Left ventricle myocardium inferior (tissue), 1 donor: ENCODE measurements around the gene SHISA8. TPM values are rescaled to one million over a fixed set of nuclear protein-coding genes. Genes with fewer than 3 reads are reported as not detected.
"Not testable (repeated sequence)": the region's sequence is repeated elsewhere in the genome, so short reads cannot be mapped to it uniquely, and the experiment has no call there.

ENCODE experiments used
- DNase-seq: peaks from one replicate; pipeline ENCODE4 v3.0.0-alpha.2; 2020
- H3K27ac ChIP-seq: fragments of 200-600 bp; replicated peaks from 2 replicates; pipeline ENCODE4 v1.8.0; 2021
- H3K27me3 ChIP-seq: fragments of 200-600 bp; 2 replicates; pipeline ENCODE4 v1.8.0; 2021; ENCODE audit warnings: low read depth
- H3K36me3 ChIP-seq: fragments of 200-600 bp; 2 replicates; pipeline ENCODE4 v1.8.0; 2021
- H3K4me1 ChIP-seq: fragments of 200-600 bp; 2 replicates; pipeline ENCODE4 v1.8.0; 2021
- H3K4me3 ChIP-seq: fragments of 200-600 bp; 2 replicates; pipeline ENCODE4 v1.8.0; 2021; ENCODE audit warnings: mild to moderate bottlenecking, moderate library complexity
- H3K9me3 ChIP-seq: fragments of 200-600 bp; replicated peaks from 2 replicates; pipeline ENCODE4 v1.8.0; 2021
- CTCF ChIP-seq: fragments of 200-600 bp; IDR thresholded peaks from 2 replicates; pipeline ENCODE4 v1.8.0; 2021; ENCODE audit warnings: antibody characterized with exemption, mild to moderate bottlenecking, borderline replicate concordance
- intact Hi-C: fragments of 100-400 bp; cut with micrococcal nuclease; formaldehyde crosslinking; loops from one replicate; pipeline ENCODE4 v1.11.0; 2022
- total RNA-seq: library from RNA; stranded (reverse); fragmentation: NEBNext Ultra II Directional; extraction: Animal tissue kit (Norgen Biotek cat#: 25700); gene quantifications from one replicate; pipeline ENCODE4 v1.2.1, GENCODE V29; 2021
- donor health status: DM: no; HTN: yes; CAD: no; lungs with severe emphysema.

The SHISA8 gene
- total RNA-seq, 1 donor from 2014 or later, result 2.2 TPM

GRCh38 chr22:41874090-41874489 lies 40.8 kb downstream of the SHISA8 start:
- H3K27ac ChIP-seq, result peak overlapping the region; percentile 76

GRCh38 chr22:41873391-41873790 lies 41.5 kb downstream of the SHISA8 start:
- intact Hi-C loops, result no loop called here
- peak overlapping the region; percentile 76 for H3K27ac ChIP-seq

More at GRCh38 chr22:41874090-41874489, 40.8 kb downstream of the SHISA8 start:
- TF ChIP-seq CTCF, result no peak
- H3K27me3 ChIP-seq, result no peaks in the 10 kb centered on the region
- peaks cover 97% of the 10 kb centered on the region for H3K36me3 ChIP-seq
- H3K9me3 ChIP-seq, result no peaks in the 10 kb centered on the region
- peaks cover 22% of the 10 kb centered on the region for H3K4me1 ChIP-seq
- no peak overlapping the region for H3K4me3 ChIP-seq
- intact Hi-C loops, result no loop called here
- no peak for DNase-seq

GRCh38 chr22:41870786-41871185 lies 44.1 kb downstream of the SHISA8 start:
- no peak for TF ChIP-seq CTCF
- Histone ChIP-seq H3K4me3 (no peak overlapping the region), H3K36me3 (peaks cover 91% of the 10 kb centered on the region), H3K27ac (no peak overlapping the region), H3K9me3 (no peaks in the 10 kb centered on the region), H3K27me3 (no peaks in the 10 kb centered on the region), H3K4me1 (peaks cover 27% of the 10 kb centered on the region)
- intact Hi-C loops, result no loop called here
- no peak for DNase-seq

More at GRCh38 chr22:41873391-41873790, 41.5 kb downstream of the SHISA8 start:
- Histone ChIP-seq H3K36me3 (peaks cover 97% of the 10 kb centered on the region), H3K4me1 (peaks cover 25% of the 10 kb centered on the region), H3K27me3 (no peaks in the 10 kb centered on the region), H3K4me3 (no peak overlapping the region), H3K9me3 (no peaks in the 10 kb centered on the region)
- DNase-seq, result no peak
- TF ChIP-seq CTCF, result no peak

- peaks cover 84% of the 10 kb centered on the region for H3K36me3 ChIP-seq
- DNase-seq, H3K4me3 ChIP-seq, intact Hi-C loops, H3K27me3 ChIP-seq, H3K9me3 ChIP-seq: not testable (repeated sequence)
- peak overlapping the region; percentile 4 for H3K27ac ChIP-seq
- peaks cover 33% of the 10 kb centered on the region for H3K4me1 ChIP-seq
Measured at GRCh38 chr22:41870081-41870480, 44.8 kb downstream of the SHISA8 start.

GRCh38 chr22:41868556-41868955 lies 46.3 kb downstream of the SHISA8 start:
- Histone ChIP-seq H3K27ac (no peak overlapping the region), H3K27me3 (no peaks in the 10 kb centered on the region), H3K36me3 (peaks cover 69% of the 10 kb centered on the region), H3K9me3 (no peaks in the 10 kb centered on the region), H3K4me3 (no peak overlapping the region), H3K4me1 (peaks cover 28% of the 10 kb centered on the region)
- DNase-seq, result no peak
- intact Hi-C loops, result no loop called here
- no peak for TF ChIP-seq CTCF

- Histone ChIP-seq H3K4me1 (peaks cover 50% of the 10 kb centered on the region), H3K4me3 (no peak overlapping the region), H3K27ac (peak overlapping the region; percentile 59), H3K36me3 (peaks cover 21% of the 10 kb centered on the region), H3K9me3 (no peaks in the 10 kb centered on the region), H3K27me3 (no peaks in the 10 kb centered on the region)
- no peak for DNase-seq
- intact Hi-C loops, result no loop called here
- TF ChIP-seq CTCF, result no peak
Measured at GRCh38 chr22:41863472-41863871, 51.4 kb downstream of the SHISA8 start.
